PFSK-1 (cell line): ENCODE results near the gene FAM181A.

Experiments used
- FOXP2 ChIP-seq: optimal IDR thresholded peaks from 2 replicates; pipeline ENCODE3; 2011; ENCODE audit warnings: borderline replicate concordance, control low read depth, inconsistent platforms; ENCODE audit not compliant: insufficient read depth; ENCODE audit errors: extremely low read length, extremely low read depth
- POLR2AphosphoS5 ChIP-seq: IDR thresholded peaks from 2 replicates; pipeline ENCODE4 v1.6.1; 2012; ENCODE audit warnings: low read depth, mild to moderate bottlenecking, control low read depth, low read length, moderate library complexity
- REST ChIP-seq, 2 experiments: IDR thresholded peaks; 2 replicates each; pipeline versions ENCODE4 v1.6.1 to v1.8.0; 2011 to 2012; ENCODE audit warnings: low read depth in 2 of 2, low read length in 2 of 2, control low read depth in 1 of 2, inconsistent platforms in 1 of 2, mild to moderate bottlenecking in 1 of 2, moderate library complexity in 1 of 2; ENCODE audit not compliant: insufficient read depth in 1 of 2
- SIN3A ChIP-seq: IDR thresholded peaks from 2 replicates; pipeline ENCODE4 v1.6.1; 2012; ENCODE audit warnings: mild to moderate bottlenecking, low read length, moderate library complexity, borderline replicate concordance; ENCODE audit not compliant: insufficient read depth
- TAF1 ChIP-seq: IDR thresholded peaks from 2 replicates; pipeline ENCODE4 v1.6.1; 2012; ENCODE audit warnings: low read length, control low read depth, borderline replicate concordance; ENCODE audit not compliant: insufficient read depth

FAM181A gene

GRCh38 chr14:93927800-93928145 lies 629 bp downstream of the FAM181A start:
- TF ChIP-seq FOXP2 (no peak), REST (IDR thresholded peaks at IDR 0.05; ENCODE audit: insufficient read depth in 1 of 2, low read depth in 2 of 2, low read length in 2 of 2) (no peak), SIN3A (no peak), POLR2AphosphoS5 (no peak), TAF1 (no peak)

GRCh38 chr14:93928184-93929047 lies 1.3 kb downstream of the FAM181A start:
- no peak for TF ChIP-seq TAF1
- peak in 1 of 2 experiments; percentile 63; a peak in 1 of 4 replicates for TF ChIP-seq REST (IDR thresholded peaks at IDR 0.05; ENCODE audit: insufficient read depth in 1 of 2, low read depth in 2 of 2, low read length in 2 of 2)

GRCh38 chr14:93929048-93929535 lies 1.9 kb downstream of the FAM181A start:
- TF ChIP-seq TAF1 (no peak), REST (IDR thresholded peaks at IDR 0.05; ENCODE audit: insufficient read depth in 1 of 2, low read depth in 2 of 2, low read length in 2 of 2) (no peak), SIN3A (no peak), FOXP2 (no peak), POLR2AphosphoS5 (no peak)

GRCh38 chr14:93929657-93930056 lies 2.5 kb downstream of the FAM181A start:
- TF ChIP-seq SIN3A = no peak

- TF ChIP-seq FOXP2 (no peak), TAF1 (no peak), REST (IDR thresholded peaks at IDR 0.05; ENCODE audit: insufficient read depth in 1 of 2, low read depth in 2 of 2, low read length in 2 of 2) (no peak), POLR2AphosphoS5 (no peak), SIN3A (no peak)
Measured at GRCh38 chr14:93930296-93930988, 3.3 kb downstream of the FAM181A start.
